H1 (cell line): ENCODE measurements around the gene SSTR1. TPM values are rescaled to one million over a fixed set of nuclear protein-coding genes. Genes with fewer than 3 reads are reported as not detected.

Source experiments
- BRCA1 ChIP-seq: IDR thresholded peaks from 2 replicates; pipeline ENCODE4 v1.6.1; 2012; ENCODE audit warnings: low read depth, low read length, improper control_type of control experiment
- KDM1A ChIP-seq: fragments of 200-600, 300-600 bp; sonication (generic); IDR thresholded peaks from 2 replicates; pipeline ENCODE4 v1.7.1; 2016; ENCODE audit warnings: mild to moderate bottlenecking, low read length, borderline replicate concordance
- POLR2AphosphoS5 ChIP-seq: IDR thresholded peaks from 2 replicates; pipeline ENCODE4 v1.6.1; 2011; ENCODE audit warnings: low read depth, low read length
- RFX5 ChIP-seq: IDR thresholded peaks from 2 replicates; pipeline ENCODE4 v1.6.1; 2011; ENCODE audit warnings: low read depth, low read length, improper control_type of control experiment, borderline replicate concordance
- SAP30 ChIP-seq: fragments of 300-600 bp; sonication (generic); IDR thresholded peaks from 2 replicates; pipeline ENCODE4 v1.7.1; 2012; ENCODE audit warnings: low read length, moderate library complexity, mild to moderate bottlenecking, inconsistent platforms; ENCODE audit not compliant: insufficient read depth, insufficient replicate concordance
- SIX5 ChIP-seq: IDR thresholded peaks from 2 replicates; pipeline ENCODE4 v1.6.1; 2011; ENCODE audit warnings: mild to moderate bottlenecking, low read depth, low read length
- SUZ12 ChIP-seq: fragments of 200-600 bp; sonication (generic); IDR thresholded peaks from 2 replicates; pipeline ENCODE4 v1.6.1; 2012; ENCODE audit warnings: mild to moderate bottlenecking, inconsistent platforms, low read length, moderate library complexity, mixed read lengths
- polyA plus RNA-seq, 7 experiments: library from polyadenylated mRNA; depleted of rRNA in 3 of 7; stranded (reverse) in 5 of 7; unstranded in 2 of 7; fragments of >200 nt in 5 of 7; fragments of 200-250 nt in 2 of 7; gene quantifications; 1 replicate in 5 of 7; 2 replicates in 1 of 7; 4 replicates in 1 of 7; pipeline versions ENCODE4 v1.2.1 to v1.2.3, GENCODE V29; 2011 to 2013; ENCODE audit warnings: missing spikeins in 2 of 7, mixed read lengths in 2 of 7
- total RNA-seq: library from RNA; stranded (reverse); fragmentation: NEBNext Ultra II Directional; extraction: Animal tissue kit (Norgen Biotek cat#: 25700); gene quantifications from 2 replicates; pipeline ENCODE4 v1.2.1, GENCODE V29; 2021
- TF ChIP-seq, protein P1 (sequence below): fragments of 300-600 bp; sonication (generic); IDR thresholded peaks from 2 replicates; pipeline ENCODE4 v1.7.1; 2012; ENCODE audit warnings: low read length, moderate library complexity, mild to moderate bottlenecking, inconsistent platforms; ENCODE audit not compliant: insufficient replicate concordance

SSTR1 gene
- total and polyA plus RNA-seq, 2 of the 8 experiments (the other 6 are each of a cell fraction or from before 2014, with no cell fraction given), result 0.82 to 0.93 TPM

DNA sequence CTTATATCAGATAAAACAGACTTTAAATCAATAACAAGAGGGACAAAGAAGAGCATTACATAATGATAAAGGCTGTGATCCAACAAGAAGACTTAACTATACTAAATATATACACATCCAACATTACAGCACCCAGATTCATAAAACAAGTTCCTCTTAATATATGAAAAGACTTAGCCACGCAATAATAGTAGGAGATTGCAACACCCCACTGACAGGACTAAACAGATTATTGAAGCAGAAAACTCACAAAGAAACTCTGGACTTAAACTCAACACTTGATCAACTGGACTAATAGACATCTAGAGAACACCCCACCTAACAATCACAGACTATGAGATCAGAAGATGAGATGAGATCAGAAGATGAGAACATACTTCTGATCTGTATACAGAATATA lies 53.9 kb downstream of the SSTR1 start (continued):
- TF ChIP-seq, protein P1, sequence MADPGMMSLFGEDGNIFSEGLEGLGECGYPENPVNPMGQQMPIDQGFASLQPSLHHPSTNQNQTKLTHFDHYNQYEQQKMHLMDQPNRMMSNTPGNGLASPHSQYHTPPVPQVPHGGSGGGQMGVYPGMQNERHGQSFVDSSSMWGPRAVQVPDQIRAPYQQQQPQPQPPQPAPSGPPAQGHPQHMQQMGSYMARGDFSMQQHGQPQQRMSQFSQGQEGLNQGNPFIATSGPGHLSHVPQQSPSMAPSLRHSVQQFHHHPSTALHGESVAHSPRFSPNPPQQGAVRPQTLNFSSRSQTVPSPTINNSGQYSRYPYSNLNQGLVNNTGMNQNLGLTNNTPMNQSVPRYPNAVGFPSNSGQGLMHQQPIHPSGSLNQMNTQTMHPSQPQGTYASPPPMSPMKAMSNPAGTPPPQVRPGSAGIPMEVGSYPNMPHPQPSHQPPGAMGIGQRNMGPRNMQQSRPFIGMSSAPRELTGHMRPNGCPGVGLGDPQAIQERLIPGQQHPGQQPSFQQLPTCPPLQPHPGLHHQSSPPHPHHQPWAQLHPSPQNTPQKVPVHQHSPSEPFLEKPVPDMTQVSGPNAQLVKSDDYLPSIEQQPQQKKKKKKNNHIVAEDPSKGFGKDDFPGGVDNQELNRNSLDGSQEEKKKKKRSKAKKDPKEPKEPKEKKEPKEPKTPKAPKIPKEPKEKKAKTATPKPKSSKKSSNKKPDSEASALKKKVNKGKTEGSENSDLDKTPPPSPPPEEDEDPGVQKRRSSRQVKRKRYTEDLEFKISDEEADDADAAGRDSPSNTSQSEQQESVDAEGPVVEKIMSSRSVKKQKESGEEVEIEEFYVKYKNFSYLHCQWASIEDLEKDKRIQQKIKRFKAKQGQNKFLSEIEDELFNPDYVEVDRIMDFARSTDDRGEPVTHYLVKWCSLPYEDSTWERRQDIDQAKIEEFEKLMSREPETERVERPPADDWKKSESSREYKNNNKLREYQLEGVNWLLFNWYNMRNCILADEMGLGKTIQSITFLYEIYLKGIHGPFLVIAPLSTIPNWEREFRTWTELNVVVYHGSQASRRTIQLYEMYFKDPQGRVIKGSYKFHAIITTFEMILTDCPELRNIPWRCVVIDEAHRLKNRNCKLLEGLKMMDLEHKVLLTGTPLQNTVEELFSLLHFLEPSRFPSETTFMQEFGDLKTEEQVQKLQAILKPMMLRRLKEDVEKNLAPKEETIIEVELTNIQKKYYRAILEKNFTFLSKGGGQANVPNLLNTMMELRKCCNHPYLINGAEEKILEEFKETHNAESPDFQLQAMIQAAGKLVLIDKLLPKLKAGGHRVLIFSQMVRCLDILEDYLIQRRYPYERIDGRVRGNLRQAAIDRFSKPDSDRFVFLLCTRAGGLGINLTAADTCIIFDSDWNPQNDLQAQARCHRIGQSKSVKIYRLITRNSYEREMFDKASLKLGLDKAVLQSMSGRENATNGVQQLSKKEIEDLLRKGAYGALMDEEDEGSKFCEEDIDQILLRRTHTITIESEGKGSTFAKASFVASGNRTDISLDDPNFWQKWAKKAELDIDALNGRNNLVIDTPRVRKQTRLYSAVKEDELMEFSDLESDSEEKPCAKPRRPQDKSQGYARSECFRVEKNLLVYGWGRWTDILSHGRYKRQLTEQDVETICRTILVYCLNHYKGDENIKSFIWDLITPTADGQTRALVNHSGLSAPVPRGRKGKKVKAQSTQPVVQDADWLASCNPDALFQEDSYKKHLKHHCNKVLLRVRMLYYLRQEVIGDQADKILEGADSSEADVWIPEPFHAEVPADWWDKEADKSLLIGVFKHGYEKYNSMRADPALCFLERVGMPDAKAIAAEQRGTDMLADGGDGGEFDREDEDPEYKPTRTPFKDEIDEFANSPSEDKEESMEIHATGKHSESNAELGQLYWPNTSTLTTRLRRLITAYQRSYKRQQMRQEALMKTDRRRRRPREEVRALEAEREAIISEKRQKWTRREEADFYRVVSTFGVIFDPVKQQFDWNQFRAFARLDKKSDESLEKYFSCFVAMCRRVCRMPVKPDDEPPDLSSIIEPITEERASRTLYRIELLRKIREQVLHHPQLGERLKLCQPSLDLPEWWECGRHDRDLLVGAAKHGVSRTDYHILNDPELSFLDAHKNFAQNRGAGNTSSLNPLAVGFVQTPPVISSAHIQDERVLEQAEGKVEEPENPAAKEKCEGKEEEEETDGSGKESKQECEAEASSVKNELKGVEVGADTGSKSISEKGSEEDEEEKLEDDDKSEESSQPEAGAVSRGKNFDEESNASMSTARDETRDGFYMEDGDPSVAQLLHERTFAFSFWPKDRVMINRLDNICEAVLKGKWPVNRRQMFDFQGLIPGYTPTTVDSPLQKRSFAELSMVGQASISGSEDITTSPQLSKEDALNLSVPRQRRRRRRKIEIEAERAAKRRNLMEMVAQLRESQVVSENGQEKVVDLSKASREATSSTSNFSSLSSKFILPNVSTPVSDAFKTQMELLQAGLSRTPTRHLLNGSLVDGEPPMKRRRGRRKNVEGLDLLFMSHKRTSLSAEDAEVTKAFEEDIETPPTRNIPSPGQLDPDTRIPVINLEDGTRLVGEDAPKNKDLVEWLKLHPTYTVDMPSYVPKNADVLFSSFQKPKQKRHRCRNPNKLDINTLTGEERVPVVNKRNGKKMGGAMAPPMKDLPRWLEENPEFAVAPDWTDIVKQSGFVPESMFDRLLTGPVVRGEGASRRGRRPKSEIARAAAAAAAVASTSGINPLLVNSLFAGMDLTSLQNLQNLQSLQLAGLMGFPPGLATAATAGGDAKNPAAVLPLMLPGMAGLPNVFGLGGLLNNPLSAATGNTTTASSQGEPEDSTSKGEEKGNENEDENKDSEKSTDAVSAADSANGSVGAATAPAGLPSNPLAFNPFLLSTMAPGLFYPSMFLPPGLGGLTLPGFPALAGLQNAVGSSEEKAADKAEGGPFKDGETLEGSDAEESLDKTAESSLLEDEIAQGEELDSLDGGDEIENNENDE, result no peak
- TF ChIP-seq SIX5 (no peak), RFX5 (no peak), SAP30 (no peak), KDM1A (no peak), SUZ12 (no peak), POLR2AphosphoS5 (no peak), BRCA1 (no peak)
